PC-3 (cell line): ENCODE results near the gene SUMO3. TPM values are rescaled to one million over a fixed set of nuclear protein-coding genes. Genes with fewer than 3 reads are reported as not detected.

Experiments
- ATAC-seq: fragments of 200-7000 bp; cut with Tn5 transposase; 2 replicates; pipeline ENCODE4 v1.9.1; 2020; ENCODE audit warnings: mild to moderate bottlenecking, moderate library complexity
- BruUV-seq: library from RNA; stranded (reverse); fragments of 400-500 nt; replicated peaks from 2 replicates; lab custom pipeline; 2021; lab: Mats Ljungman, UMichigan
- CTCF ChIA-PET: fragments of 300-600 bp; sonication (Branson Sonifier 250); formaldehyde crosslinking; loops from one replicate; lab custom pipeline; 2022; ENCODE audit warnings: antibody characterized with exemption; lab: Charles Lee
- POLR2A ChIA-PET: fragments of 300-600 bp; sonication (Branson Sonifier 250); formaldehyde crosslinking; loops from one replicate; lab custom pipeline; 2022; ENCODE audit warnings: antibody characterized with exemption; ENCODE audit not compliant: unreplicated experiment; lab: Charles Lee
- DNase-seq: peaks from one replicate; pipeline ENCODE4 v3.0.0-alpha.2; 2015
- H2AFZ ChIP-seq: fragments of 300-600 bp; sonication (generic); 2 replicates; pipeline ENCODE4 v1.6.0; 2016; ENCODE audit warnings: antibody characterized with exemption, low read length
- H3F3A ChIP-seq: fragments of 300-600 bp; sonication (generic); one replicate; pipeline ENCODE4 v1.6.0; 2017; ENCODE audit warnings: antibody characterized with exemption, low read length, control low read depth, mild to moderate bottlenecking; ENCODE audit not compliant: unreplicated experiment
- H3K27ac ChIP-seq: fragments of 300-600 bp; sonication (generic); 2 replicates; pipeline ENCODE4 v1.5.1; 2016; ENCODE audit warnings: mild to moderate bottlenecking, low read length
- H3K27me3 ChIP-seq: fragments of 300-600 bp; sonication (generic); 2 replicates; pipeline ENCODE4 v1.6.1; 2016; ENCODE audit warnings: low read length, mixed read lengths
- H3K36me3 ChIP-seq: fragments of 300-600 bp; sonication (generic); 2 replicates; pipeline ENCODE4 v1.6.1; 2016; ENCODE audit warnings: low read depth, mixed run types, low read length, mixed read lengths
- H3K4me1 ChIP-seq: fragments of 300-600 bp; sonication (generic); 2 replicates; pipeline ENCODE4 v1.5.1; 2016; ENCODE audit warnings: low read length; ENCODE audit not compliant: insufficient read depth
- H3K4me2 ChIP-seq: fragments of 300-600 bp; sonication (generic); 2 replicates; pipeline ENCODE4 v1.6.0; 2016; ENCODE audit warnings: low read length
- H3K4me3 ChIP-seq: fragments of 300-600 bp; sonication (generic); 2 replicates; pipeline ENCODE4 v1.5.1; 2016; ENCODE audit warnings: mild to moderate bottlenecking, low read length, mixed read lengths
- H3K79me2 ChIP-seq: fragments of 300-600 bp; sonication (generic); 2 replicates; pipeline ENCODE4 v1.6.1; 2017; ENCODE audit warnings: low read length, mixed read lengths
- H3K9ac ChIP-seq: fragments of 300-600 bp; sonication (generic); 2 replicates; pipeline ENCODE4 v1.6.0; 2016; ENCODE audit warnings: mild to moderate bottlenecking, low read length
- H3K9me2 ChIP-seq: fragments of 300-600 bp; sonication (generic); replicated peaks from 2 replicates; pipeline ENCODE4 v1.6.1; 2016; ENCODE audit warnings: mixed run types, low read length, mixed read lengths
- H3K9me3 ChIP-seq: fragments of 300-600 bp; sonication (generic); 2 replicates; pipeline ENCODE4 v1.6.1; 2016; ENCODE audit warnings: low read length, mixed read lengths
- H4K20me1 ChIP-seq: fragments of 300-600 bp; sonication (generic); 2 replicates; pipeline ENCODE4 v1.6.1; 2016; ENCODE audit warnings: low read length, mixed read lengths
- CTCF ChIP-seq: fragments of 300-600 bp; sonication (generic); conservative IDR thresholded peaks from 2 replicates; pipeline ENCODE4 v1.5.1; 2017; ENCODE audit warnings: antibody characterized with exemption, low read depth, mild to moderate bottlenecking, low read length
- EZH2 ChIP-seq: fragments of 300-600 bp; sonication (generic); IDR thresholded peaks from one replicate; pipeline ENCODE4 v1.6.1; 2017; ENCODE audit warnings: antibody characterized with exemption, mild to moderate bottlenecking, low read length; ENCODE audit not compliant: unreplicated experiment
- EZH2phosphoT487 ChIP-seq: fragments of 300-600 bp; sonication (generic); IDR thresholded peaks from 2 replicates; pipeline ENCODE4 v1.6.1; 2018; ENCODE audit warnings: mild to moderate bottlenecking, antibody characterized with exemption, low read length, borderline replicate concordance
- intact Hi-C: fragments of 100-400 bp; cut with micrococcal nuclease; formaldehyde crosslinking; loops from 2 replicates; pipeline ENCODE4 v1.9.0; 2023
- total RNA-seq: library from RNA; depleted of rRNA; stranded (reverse); fragments of >200 nt; gene quantifications from 2 replicates; pipeline ENCODE4 v1.2.3, GENCODE V29; 2014

Gene SUMO3
- total RNA-seq, 1 experiment from 2014 or later, result 242 TPM

- no peak for ATAC-seq
- CTCF ChIA-PET, result no interaction called here
- BruUV-seq, result no TSS peak
- Histone ChIP-seq H3K27ac (no peak overlapping the region), H3K9ac (no peak overlapping the region), H2AFZ (no peak overlapping the region), H3K9me3 (no peaks in the 10 kb centered on the region), H4K20me1 (no peaks in the 10 kb centered on the region), H3K36me3 (no peaks in the 10 kb centered on the region), H3K9me2 (no peaks in the 10 kb centered on the region), H3K4me1 (no peaks in the 10 kb centered on the region), H3K4me2 (no peak overlapping the region), H3K27me3 (no peaks in the 10 kb centered on the region), H3K79me2 (no peaks in the 10 kb centered on the region), H3F3A (no peaks in the 10 kb centered on the region), H3K4me3 (no peak overlapping the region)
- TF ChIP-seq CTCF, result no peak
- TF ChIP-seq EZH2, result no peak
- TF ChIP-seq EZH2phosphoT487, result no peak
- no peak for DNase-seq
- POLR2A ChIA-PET, result no interaction called here
- intact Hi-C loops, result no loop called here
Measured at GRCh38 chr21:44838951-44839350, 21.1 kb upstream of the SUMO3 start.

GRCh38 chr21:44838039-44838895 lies 20.4 kb upstream of the SUMO3 start:
- BruUV-seq, result no TSS peak
- TF ChIP-seq EZH2phosphoT487 (no peak), EZH2 (no peak), CTCF (no peak)
- H3F3A ChIP-seq, result no peaks in the 10 kb centered on the region
- no peak overlapping the region for H3K9ac ChIP-seq
- no peaks in the 10 kb centered on the region for H3K9me2 ChIP-seq
- no peaks in the 10 kb centered on the region for H3K4me1 ChIP-seq
- no peak overlapping the region for H2AFZ ChIP-seq
- no peaks in the 10 kb centered on the region for H4K20me1 ChIP-seq
- H3K36me3 ChIP-seq, result no peaks in the 10 kb centered on the region
- ATAC-seq (0 out of 2 replicates have a peak, but pooled peaks have one; percentile 23), DNase-seq (no peak)
- CTCF ChIA-PET, result no interaction called here
- H3K4me3 ChIP-seq, result no peak overlapping the region
- no peak overlapping the region for H3K27ac ChIP-seq
- no peaks in the 10 kb centered on the region for H3K9me3 ChIP-seq
- POLR2A ChIA-PET, result no interaction called here
- no peak overlapping the region for H3K4me2 ChIP-seq
- no peaks in the 10 kb centered on the region for H3K27me3 ChIP-seq
- H3K79me2 ChIP-seq, result no peaks in the 10 kb centered on the region
- intact Hi-C loops, result no loop called here

- Histone ChIP-seq H3K9ac (no peak overlapping the region), H3K27ac (no peak overlapping the region), H3K4me3 (no peak overlapping the region), H3K9me2 (no peaks in the 10 kb centered on the region), H3K36me3 (no peaks in the 10 kb centered on the region), H3K79me2 (no peaks in the 10 kb centered on the region), H3F3A (no peaks in the 10 kb centered on the region), H3K27me3 (no peaks in the 10 kb centered on the region), H4K20me1 (no peaks in the 10 kb centered on the region), H3K9me3 (no peaks in the 10 kb centered on the region), H2AFZ (no peak overlapping the region), H3K4me1 (no peaks in the 10 kb centered on the region), H3K4me2 (no peak overlapping the region)
- ChIA-PET CTCF (no interaction called here), POLR2A (no interaction called here)
- no peak for ATAC-seq
- no peak for DNase-seq
- intact Hi-C loops, result no loop called here
- BruUV-seq, result no TSS peak
- no peak for TF ChIP-seq EZH2phosphoT487
Measured at GRCh38 chr21:44837537-44837936, 19.7 kb upstream of the SUMO3 start.
